CD4-positive, alpha-beta T cell treated with Interleukin-17A for 4 hours (primary cell): Measurements from ENCODE around the gene LDLRAD4.

ENCODE experiments used
- DNase-seq: peaks from one replicate; pipeline ENCODE4 v3.0.0-alpha.2; 2020; ENCODE audit warnings: mixed read lengths

LDLRAD4 gene

GRCh38 chr18:13585379-13586153 is 367.0 kb downstream of the LDLRAD4 start:
- no peak for DNase-seq

GRCh38 chr18:13587001-13587400 is 368.4 kb downstream of the LDLRAD4 start:
- DNase-seq: no peak

DNA sequence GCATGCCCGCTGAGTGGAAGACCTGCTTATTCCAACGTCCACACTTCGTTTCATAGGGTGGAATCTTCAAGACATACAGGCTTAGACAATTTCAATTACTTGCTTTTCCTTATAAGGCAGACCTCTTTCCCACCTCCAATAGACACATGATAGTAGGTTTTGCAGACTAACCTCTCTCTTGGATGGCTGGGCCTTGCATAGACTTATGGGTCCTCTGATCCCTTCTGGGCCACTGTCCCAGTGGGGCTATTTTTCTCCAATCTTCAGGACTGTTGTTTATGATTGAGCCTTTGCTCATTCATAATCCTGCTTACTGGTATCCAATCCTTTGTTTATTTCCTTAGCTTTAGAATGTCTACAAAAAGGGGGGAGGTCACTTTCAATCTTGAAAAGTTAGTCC is 368.9 kb downstream of the LDLRAD4 start:
- no peak for DNase-seq

DNA sequence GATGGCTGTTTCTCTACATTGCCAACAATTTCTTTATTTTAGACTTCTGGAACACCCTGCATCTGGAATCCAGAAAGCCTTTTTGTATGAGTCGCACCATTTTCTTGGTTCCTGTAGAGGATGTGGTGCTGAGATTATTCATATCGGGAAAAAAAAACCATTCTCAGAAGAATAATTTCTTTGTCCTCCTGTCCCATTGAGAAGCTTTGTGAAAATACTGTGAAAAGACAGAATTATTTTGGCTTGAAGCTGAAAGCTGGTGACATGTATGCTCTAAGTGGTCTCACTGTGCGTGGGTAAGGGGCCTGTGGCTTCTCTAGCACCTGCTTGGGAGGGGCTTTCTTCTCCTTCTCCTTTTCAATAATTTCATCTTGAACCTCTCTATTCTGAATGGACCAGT is 369.4 kb downstream of the LDLRAD4 start:
- DNase-seq: no peak

GRCh38 chr18:13589316-13589715 is 370.8 kb downstream of the LDLRAD4 start:
- DNase-seq: no peak

- DNase-seq: no peak
Observed at GRCh38 chr18:13589943-13590342, 371.4 kb downstream of the LDLRAD4 start.

GRCh38 chr18:13592246-13592645 is 373.7 kb downstream of the LDLRAD4 start:
- DNase-seq: no peak

GRCh38 chr18:13594551-13594950 is 376.0 kb downstream of the LDLRAD4 start:
- DNase-seq: no peak

GRCh38 chr18:13597068-13597467 is 378.5 kb downstream of the LDLRAD4 start:
- DNase-seq: no peak

DNA sequence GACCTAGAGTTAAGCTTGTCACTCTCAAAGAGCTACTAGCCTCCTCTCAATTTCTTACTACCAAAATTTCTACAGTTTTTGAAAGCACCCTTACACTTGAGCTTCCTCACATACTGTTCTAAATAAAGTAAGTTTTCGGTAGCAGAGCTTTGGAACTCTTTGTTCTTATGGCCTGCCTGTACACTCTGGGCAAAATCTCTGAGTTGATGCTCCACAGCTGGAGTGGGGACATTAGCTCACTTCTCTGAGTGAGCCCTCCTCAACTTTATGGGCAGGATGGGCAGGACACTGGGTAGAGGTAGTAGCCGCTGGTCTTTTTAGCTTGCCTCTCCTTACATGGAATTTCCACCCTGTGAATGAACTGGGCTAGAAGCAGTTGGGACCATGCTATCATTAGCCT is 380.0 kb downstream of the LDLRAD4 start:
- DNase-seq: no peak

- DNase-seq: no peak
Observed at GRCh38 chr18:13599031-13599430, 380.5 kb downstream of the LDLRAD4 start.

DNA sequence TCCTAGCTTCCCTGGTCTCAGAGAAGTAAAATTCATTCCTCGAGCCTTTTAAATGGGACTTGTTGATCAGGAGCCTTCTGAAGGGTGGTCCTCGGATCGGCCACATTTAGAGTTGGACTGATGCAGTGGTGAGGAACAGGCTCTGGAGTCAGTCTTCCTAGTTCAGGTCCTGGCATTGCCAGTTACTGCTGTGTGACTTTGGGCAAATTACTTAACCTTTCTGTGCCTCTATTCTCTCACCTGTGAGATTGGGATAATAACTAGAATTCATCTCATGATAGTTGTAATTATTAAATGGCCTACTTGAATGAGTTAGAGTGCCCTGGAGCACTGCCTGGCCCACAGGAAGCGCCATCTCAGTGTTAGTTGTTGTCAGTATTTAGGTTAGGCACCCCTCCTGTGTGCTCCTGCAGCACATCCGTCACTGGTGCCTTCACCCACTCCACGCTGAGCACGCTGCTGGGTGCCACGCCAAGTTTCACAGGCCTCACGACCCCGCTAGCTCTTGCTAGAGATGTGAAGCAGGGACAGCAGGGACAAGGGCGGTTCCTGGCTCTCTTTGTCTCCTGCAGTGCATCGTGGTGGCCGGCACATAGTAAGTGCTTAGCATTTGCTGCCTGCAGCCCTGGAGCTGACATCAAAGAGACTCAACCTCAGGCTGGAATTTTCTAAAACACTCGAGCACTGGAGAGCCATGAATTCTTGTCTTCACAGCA is 384.9 kb downstream of the LDLRAD4 start:
- no peak for DNase-seq

GRCh38 chr18:13604786-13605185 is 386.2 kb downstream of the LDLRAD4 start:
- no peak for DNase-seq

DNA sequence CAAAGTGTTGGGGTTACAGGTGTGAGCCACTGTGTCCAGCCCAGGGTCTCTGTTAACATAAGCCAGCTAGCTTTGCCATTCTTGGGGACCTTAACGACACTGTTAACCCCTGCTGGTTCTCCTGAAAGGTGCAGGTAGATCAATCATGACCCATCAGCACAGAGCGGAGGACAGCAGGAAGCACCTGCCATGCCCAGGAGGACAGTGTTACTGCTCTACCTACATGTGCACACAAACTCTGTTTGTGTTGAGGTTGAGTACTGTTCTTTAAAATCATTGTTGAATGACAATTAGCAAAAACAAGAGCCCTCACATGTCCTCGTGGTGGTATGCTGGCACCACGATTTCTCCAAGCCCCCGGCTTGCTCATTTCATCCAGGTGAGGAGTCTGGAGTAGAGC is 386.9 kb downstream of the LDLRAD4 start:
- DNase-seq: no peak

GRCh38 chr18:13605901-13606300 is 387.3 kb downstream of the LDLRAD4 start:
- DNase-seq: no peak

GRCh38 chr18:13606604-13607254 is 388.2 kb downstream of the LDLRAD4 start:
- DNase-seq: no peak

GRCh38 chr18:13608024-13608562 is 389.5 kb downstream of the LDLRAD4 start:
- DNase-seq: peak; percentile 50

- DNase-seq: peak; percentile 63
Observed at GRCh38 chr18:13608791-13609532, 390.4 kb downstream of the LDLRAD4 start.

DNA sequence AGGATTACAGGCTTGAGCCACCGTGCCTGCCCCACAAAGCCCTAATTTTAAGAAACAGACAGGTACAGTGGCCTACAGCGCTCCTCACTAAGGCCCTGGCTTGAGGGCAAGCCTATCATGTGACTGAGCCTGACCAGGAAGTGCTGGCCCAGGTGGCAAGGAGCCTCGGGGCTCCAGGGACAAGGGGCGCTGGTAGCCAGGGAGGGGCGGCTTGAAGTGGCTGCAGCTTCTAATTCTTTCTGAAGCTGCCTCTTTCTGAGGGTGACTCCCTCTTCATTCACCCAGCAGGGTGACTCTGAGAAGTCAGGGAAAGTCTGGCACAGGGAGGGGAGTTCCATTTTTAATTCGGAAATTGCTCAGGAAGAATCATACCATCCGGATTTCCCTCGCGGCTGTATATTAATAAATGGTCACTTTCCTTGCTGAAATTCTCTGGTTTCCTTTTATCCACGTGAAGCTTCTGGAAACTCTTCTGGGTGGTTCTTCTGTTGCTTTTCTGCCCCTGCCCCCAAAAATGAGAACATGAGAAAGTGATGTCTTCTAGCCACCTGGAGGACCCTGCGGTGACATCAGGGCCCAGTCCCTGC is 392.1 kb downstream of the LDLRAD4 start:
- DNase-seq: no peak

DNA sequence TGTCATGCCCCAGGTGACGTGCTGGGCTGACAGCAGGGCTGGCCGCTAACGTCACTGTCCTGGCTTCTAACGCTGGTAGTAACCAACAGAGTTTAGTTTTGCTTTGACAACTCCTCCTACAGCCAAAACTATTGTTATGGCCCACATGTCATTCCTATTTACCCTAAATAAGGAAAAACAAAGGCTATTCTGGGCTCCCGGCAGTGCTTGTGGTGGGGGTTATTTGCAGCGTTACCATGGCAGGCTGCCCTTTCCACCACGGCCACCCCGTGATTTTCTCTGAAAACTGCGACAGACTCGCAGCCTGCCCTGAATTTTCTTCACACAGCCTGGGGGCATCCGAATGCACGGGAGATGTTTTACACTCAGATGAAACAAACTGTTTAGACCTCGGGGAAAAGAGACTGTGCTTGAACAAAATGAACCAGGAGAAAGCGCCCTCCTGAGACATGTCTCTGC is 392.6 kb downstream of the LDLRAD4 start:
- no peak for DNase-seq

- no peak for DNase-seq
Observed at GRCh38 chr18:13611601-13612195, 393.1 kb downstream of the LDLRAD4 start.
